G401.6 (cell line): ENCODE measurements around the gene SCAPER.

ENCODE experiments used
- FAIRE-seq: peaks from 2 replicates; lab custom pipeline; 2012; peaks lifted over from hg19 to GRCh38; lab: Jason Lieb, UNC

SCAPER gene, protein sequence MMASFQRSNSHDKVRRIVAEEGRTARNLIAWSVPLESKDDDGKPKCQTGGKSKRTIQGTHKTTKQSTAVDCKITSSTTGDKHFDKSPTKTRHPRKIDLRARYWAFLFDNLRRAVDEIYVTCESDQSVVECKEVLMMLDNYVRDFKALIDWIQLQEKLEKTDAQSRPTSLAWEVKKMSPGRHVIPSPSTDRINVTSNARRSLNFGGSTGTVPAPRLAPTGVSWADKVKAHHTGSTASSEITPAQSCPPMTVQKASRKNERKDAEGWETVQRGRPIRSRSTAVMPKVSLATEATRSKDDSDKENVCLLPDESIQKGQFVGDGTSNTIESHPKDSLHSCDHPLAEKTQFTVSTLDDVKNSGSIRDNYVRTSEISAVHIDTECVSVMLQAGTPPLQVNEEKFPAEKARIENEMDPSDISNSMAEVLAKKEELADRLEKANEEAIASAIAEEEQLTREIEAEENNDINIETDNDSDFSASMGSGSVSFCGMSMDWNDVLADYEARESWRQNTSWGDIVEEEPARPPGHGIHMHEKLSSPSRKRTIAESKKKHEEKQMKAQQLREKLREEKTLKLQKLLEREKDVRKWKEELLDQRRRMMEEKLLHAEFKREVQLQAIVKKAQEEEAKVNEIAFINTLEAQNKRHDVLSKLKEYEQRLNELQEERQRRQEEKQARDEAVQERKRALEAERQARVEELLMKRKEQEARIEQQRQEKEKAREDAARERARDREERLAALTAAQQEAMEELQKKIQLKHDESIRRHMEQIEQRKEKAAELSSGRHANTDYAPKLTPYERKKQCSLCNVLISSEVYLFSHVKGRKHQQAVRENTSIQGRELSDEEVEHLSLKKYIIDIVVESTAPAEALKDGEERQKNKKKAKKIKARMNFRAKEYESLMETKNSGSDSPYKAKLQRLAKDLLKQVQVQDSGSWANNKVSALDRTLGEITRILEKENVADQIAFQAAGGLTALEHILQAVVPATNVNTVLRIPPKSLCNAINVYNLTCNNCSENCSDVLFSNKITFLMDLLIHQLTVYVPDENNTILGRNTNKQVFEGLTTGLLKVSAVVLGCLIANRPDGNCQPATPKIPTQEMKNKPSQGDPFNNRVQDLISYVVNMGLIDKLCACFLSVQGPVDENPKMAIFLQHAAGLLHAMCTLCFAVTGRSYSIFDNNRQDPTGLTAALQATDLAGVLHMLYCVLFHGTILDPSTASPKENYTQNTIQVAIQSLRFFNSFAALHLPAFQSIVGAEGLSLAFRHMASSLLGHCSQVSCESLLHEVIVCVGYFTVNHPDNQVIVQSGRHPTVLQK (N-terminal part only)

DNA sequence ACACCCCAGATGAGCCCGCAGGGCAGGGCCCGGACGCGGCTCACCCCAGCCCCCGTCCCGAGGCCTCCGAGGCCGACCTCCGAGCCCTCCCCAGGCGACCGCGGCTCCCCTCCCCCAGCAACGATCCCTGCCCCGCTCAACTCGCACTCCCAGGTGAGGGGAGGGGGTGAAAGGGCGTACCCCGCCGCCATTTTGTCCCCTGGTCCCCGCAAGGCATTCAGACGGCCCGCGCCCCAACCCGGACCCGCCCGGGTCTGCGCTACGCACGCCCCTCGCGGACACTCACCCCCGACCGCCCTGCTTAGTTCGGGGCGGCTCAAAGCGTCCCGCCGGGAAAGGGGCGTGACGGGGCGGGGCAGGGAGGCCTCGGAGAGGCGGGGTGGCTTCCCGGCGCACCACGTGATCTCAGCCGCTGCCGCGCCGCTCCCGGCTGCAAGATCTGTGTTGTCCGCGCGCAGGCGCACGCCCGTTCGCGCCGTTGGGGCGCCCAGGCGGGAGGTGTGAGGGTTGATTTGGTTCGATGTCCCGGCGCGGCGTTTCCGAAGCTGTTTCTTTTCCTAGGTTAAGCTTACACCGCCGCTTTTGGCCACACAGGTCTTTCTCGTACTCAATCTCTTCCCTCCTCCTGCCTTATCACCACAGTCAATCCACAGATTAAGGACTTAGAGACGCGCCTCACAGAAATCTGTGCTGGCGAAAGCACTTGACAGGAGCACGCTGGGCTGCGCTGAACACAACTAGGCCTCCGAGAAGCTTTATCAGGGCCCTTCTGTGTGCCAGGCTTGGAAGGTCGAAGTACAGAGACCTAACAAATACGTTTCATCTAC lies at the start of gene SCAPER:
TSS of gene SCAPER (minus strand) at position 328 of the 827 bp plus-strand sequence. CDS start 21,523 bp downstream, outside the sequence.
- no peak for FAIRE-seq

DNA sequence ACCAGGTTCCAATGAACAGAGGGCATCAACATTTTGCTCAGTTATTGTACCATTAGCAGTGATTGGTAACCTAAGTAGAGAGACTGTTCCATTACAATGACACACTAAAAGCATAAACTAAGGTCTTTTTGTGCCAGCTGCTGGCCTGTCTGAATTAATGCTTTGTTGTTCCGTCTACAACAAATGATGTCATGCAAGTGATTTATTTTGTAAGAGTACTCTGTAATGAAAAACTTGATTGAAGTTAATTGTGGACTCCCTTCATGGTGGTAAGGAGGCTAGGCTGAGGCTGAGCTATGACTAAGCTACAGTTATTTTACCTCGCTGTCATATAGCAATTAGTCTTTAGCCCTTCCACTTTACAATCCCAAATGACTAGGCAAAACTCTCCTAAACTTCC lies 49.6 kb upstream of the SCAPER start:
- FAIRE-seq: no peak

DNA sequence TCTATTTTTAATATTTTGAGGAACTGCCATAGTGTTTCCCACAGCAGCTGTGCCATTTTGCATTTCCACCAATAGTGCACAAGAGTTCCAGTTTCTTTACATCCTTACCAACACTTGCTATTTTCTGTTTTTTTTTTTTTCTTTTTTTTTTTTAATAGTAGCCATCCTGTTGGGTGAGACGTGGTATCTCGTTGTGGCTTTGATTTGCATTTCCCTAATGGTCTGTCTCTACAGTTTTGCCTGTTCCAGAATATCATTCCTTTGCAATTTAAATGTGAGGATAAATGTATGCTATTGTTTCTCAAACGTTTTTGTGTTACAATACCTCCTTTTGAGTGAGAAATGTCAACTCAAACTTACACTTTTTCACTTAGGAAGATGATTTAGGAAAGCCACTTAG lies 48.8 kb upstream of the SCAPER start:
- FAIRE-seq: no peak

DNA sequence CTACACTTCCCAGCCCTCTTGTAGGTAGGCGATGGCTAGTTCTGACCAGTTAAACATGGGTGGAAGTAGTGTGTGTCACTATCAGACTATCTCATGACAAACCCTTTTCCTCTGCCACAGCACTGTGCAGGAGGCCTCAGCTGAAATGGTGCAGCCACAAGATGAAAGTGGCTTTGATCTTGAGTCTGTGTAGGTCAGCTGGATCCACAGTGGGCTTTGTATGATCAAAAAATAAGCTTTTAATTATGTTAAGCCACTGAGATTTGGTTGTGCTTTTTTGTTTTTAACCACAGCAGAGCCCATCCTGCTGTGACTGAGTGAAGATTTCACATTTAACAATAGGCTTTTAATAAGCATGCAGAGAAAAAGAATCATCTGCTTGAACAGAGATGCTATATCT lies 46.1 kb upstream of the SCAPER start:
- FAIRE-seq: no peak

DNA sequence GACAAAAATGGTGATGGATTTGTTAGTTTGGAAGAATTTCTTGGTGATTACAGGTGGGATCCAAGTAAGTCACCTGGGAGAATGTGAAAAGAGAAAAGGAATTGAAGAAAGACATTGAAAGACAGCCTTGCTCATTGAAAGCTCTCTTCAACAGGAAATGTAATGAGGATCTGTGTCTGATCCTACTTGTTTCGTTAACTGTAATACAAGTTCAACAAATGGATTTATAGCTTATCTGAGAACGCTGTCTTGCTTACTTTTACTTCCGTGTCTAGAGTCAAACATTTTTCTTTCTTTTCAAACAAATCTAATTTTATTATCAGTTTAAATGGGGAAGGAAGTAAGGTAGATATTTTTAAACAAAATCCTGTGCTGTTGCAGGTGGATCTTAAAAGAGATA lies 42.3 kb upstream of the SCAPER start:
- FAIRE-seq: no peak

DNA sequence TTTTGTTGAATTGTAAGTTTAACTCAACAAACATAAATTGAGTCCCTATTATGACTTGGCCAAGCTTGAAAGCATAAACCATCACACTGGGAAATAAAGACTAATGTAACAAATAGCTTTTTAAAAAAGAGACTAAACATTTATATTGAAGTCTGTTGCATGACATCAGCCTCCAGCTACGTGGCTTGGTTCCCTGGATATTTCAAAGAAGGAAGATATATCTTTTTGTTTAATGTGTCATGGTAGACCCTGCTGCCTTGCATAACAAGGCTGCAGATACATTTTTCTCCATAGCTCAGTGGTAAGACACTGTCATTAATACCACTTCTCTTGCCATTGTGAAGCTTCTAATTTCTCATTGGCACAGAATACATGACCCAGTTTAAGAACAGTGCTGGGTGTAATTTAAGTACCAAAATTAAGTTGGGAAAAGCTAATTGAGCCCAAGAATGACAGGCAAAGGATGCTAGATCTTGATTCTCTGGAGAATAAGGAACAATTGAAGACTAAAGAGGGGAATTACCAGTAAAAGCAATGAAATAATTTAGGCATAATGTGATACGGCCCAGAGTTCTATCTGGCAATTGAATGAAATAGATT lies 40.5 kb upstream of the SCAPER start:
- no peak for FAIRE-seq

DNA sequence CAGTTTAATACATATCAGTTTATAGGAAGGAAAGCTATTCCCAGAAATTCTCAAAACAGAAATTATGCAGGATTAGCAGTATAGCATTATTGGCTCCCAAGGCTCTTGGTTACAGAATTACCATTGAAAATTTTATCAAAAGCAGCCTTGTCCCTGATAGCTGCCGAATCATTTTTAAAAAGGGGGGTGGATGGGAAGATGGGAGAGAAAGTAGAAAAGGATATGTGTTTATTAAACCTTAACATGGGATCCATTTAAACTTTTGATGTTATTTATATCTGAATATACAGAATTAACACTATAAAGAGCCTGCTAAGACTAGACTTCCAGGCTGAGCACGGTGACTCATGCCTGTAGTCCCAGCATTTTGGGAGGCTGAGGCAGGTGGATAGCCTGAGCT lies 37.2 kb upstream of the SCAPER start:
- no peak for FAIRE-seq

DNA sequence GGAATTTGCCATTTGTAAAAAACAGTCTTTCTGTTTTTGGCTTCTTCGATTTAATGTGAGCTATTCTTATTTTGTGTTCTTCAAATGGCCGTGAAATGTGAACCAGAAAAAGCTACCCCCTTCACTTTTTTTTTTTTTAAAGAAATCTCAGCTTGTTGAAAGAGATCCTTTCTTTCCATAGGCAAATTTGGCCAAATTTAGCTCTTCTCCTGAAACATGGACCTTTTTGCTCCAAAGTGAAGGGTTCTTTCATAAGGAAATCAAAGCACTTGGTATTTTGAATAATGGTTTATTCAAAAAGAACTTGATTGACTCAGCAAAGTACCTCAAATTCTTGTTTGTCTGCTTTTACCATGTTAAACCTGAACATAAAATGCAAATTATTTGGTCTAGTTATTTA lies 36.5 kb upstream of the SCAPER start:
- no peak for FAIRE-seq

DNA sequence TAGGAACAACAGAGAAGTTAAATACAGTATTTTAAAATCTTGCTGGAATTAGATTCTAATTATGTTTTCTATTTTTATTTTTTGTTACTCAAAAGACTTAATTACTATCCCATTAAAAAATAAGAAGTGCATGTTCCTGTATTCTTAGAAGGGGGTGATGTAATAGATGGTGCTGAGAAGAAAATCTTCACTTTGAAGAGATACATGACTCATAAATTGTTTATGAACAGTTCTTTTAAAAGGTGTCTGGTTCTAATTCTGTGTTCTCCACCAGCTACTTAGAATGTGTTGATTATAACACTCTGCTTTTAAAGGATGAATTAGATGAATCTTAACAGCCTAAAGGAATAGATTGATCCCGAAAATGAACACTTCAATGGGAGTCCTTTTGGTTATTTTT lies 34.6 kb upstream of the SCAPER start:
- FAIRE-seq: peak; percentile 33

DNA sequence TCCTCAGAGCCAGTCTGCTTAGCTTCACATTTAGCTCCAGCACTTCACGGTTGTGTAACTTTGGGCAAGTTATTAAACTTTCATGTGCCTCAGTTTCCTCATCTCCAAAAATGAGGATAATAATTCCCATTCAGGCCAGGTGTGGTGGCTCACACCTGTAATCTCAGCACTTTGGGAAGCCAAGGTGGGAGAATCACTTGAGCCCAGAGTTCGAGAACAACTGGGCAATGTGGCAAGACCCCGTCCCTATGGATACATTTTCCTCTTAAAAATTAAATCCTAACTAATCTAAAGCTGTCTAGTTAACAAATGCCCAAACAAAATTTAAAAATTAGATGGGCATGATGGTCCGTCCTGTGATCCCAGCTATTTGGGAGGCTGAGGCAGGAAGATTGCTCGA lies 33.6 kb upstream of the SCAPER start:
- no peak for FAIRE-seq

DNA sequence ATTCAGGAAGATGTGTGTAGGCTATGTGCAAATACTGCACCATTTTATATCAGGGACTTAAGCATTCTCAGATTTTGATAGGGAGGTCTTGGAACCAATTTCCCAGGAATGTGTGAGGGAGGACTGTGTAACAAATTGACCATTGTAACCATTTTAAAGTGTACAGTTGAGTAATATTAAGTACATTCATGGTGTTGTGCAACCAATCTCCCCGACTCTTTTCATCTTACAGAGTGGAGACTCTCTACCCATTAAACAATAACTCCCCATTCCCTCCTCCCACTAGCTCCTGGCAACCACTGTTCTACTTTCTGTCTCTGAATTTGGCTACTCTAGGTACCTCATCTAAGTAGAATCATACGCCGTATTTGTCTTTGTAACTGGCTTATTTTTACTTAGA lies 31.5 kb upstream of the SCAPER start:
- FAIRE-seq: no peak

DNA sequence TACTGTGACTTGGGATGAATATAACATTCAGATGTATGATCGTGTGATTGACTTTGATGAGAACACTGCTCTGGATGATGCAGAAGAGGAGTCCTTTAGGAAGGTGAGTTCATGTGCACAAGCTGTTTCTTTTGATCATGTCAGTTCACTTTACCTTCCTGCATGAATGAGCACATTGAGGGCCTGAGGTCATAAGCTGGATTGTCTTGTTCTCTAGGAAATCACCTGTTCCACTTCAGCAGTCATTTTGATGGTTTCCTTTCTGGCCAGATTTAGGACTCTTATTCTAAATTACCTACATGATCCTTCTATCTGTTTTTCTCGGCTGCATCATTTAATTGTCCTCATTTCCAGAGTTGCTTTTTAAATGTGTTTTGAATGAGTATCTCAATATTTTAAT lies 30.5 kb upstream of the SCAPER start:
- no peak for FAIRE-seq

DNA sequence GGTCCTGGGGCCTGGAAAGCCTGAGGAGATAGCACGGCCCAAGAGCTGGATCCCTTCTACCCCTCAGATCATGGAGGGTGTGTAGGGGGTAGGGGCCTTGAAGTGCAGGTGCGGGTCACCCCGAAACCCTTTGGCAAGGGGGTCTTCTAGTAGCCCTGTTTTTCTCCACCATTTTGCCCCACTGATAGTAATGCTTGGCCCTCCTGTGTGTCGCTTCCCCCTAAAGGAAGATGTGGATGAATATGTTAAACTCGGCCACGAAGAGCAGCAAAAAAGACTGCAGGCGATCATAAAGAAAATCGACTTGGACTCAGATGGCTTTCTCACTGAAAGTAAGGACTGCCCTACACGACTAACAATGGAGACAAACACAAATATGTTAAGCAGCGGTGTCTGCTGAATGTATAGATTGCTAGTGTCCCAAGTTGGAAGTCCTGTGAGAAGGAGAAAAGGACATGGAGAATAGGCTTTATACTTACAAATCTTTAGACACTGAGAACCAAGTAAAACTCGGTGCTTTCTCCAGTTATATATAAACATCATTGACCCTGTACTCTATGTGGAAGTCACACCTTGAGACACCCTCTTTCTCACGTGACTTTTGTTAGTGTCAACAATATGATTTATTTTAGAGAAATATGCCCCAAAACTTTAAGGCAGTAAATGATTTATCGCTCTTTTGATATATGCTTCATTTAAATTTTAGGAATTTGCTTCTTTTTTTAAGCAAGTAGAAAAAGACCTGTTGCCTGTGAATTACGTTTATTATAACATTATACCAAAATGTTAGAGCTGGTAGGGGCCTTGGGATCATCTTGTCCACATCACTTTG lies 27.2 kb upstream of the SCAPER start:
- no peak for FAIRE-seq

DNA sequence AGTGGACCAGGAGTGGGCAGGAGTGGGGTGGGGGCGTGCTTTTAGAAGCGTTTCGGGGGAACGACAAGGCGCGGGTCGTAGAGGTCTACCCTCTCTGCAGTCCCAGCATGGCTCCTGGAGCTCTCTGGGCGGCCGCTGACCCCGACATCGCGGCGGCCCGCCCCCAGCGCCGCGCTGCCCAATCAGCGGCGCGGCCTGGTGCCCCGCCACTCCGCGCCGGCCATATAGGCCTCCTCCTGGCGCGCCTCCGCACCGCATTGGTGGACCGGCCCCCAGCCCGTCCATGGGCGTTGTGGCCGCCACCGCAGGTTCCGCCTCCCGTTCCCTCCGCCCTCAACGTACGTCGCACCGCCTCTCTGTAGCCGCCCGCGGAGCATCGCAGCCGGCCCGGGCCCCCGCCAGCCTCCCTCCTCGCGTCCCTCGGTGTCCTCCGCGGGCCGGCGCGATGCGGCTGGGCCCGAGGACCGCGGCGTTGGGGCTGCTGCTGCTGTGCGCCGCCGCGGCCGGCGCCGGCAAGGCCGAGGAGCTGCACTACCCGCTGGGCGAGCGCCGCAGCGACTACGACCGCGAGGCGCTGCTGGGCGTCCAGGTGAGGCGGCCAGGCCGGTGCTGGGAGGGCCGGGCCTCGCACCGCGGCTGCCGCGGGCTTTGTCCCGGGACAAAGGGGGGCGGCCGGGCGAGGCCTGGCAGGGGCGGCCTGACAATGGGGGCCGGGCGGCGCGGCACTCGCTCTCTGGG lies 26.4 kb upstream of the SCAPER start, which contains the start of gene RCN2:
TSS of gene RCN2 (plus strand) at position 353 of the 738 bp plus-strand sequence. CDS start at position 446, 93 bp downstream.
- peak; percentile 25 for FAIRE-seq

DNA sequence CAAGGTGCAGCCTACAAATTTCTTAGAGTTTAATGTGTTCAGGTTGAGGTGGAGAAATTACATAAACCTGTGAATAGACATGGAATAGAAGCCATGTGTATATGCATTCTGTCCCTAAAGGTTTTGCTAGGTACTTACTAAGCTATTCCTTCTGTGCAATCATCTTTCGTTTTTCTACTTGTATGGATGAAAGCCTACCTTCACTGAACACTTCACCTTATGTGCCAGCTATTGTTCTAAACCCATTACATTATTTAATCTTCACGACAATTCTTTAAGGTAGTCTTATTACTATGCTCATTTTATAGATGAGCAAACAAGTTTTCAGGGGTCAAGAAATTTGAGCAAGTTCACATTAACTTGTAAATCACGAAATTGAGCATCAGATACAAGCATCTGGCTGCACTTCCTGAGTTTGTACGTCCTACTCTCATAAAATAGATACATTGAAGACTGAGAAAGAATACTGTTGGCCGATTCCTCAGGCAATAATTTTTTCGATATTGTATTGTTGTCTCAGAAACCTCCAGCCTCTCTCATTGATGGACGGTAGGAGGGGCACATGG lies 25.8 kb upstream of the SCAPER start:
- no peak for FAIRE-seq

DNA sequence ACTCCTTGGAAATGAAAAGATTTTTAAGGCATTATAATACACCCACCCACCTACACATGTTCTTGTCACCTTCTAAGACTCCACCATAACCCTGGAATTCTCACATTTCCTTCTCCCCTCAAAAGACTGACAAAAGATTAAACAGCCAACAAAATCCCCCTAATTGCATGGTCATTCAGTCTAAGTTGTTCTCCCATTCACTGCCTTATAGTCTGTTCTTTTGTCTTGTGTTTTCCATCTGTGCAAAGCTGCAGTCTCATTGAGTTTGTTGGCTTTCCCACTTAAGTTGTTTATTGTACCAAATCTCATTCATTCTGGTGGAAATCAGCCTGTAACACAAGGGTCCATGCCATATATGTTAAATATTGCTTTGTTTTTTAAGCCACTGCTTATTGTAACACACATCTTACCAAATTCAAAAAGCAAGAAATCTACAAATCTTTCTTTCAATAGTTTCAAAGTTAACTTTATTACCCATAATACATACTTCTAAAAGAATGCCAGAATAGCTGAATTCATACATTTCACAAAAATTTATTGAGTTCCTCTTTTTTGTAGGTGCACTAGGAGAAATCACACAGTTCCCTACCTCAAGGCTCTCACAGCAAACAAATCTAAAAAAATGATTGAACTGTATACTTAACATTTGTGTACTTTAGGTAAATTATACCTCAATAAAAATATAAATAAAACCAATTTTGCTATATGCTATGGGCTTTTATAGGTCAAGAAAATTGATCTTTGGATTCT lies 24.0 kb upstream of the SCAPER start:
- FAIRE-seq: no peak

DNA sequence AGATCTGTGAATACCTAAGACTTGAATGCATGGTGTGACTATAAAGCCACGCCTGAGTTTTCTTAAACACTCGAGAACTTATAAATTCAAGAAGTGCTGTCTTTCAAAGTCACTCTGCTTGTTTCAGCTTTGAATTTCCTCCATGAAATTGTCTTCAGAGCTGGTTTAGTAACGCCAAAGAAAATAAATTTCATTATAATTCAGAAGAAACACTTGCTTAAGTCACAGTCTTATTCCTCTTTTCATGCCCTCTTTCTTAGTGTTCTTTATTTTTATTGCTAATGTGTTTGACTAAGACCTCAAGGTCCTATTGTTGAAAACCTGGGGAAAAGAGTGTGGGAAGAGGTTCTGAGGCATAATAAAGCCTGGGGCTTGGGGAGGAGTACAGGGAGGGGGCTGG lies 23.1 kb upstream of the SCAPER start:
- FAIRE-seq: no peak

DNA sequence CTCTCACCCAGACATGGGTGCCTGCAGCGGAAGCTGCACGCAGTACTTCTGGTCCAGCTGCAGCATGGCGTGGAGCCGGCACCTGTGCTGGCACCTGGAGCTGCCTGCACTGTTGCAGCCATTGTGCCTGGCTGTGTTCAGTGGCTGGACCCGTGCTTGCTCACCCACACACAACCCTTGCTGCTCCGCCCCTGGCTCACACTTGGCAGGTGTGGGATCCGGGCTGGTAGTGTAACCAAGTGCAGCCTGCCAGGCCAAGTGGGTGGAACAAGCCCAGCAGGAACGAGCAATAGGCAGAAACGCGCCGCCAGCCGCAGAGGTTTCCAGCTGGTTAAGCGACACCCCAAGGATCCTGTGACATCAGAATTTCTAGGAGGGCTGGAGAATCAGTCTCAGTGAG lies 11.2 kb upstream of the SCAPER start:
- FAIRE-seq: no peak
